Measurements from ENCODE around the gene SH2B3.

Gene SH2B3

GRCh38 chr12:111407377-111408115 lies 1.8 kb downstream of the SH2B3 start:
- no peak overlapping the region for H3K27ac ChIP-seq
- DNase-seq (ENCODE audit: low read depth, low spot score), result no peak

GRCh38 chr12:111408116-111408440 lies 2.4 kb downstream of the SH2B3 start:
- no peak for DNase-seq (ENCODE audit: low read depth, low spot score)
- H3K27ac ChIP-seq, result no peak overlapping the region

DNA sequence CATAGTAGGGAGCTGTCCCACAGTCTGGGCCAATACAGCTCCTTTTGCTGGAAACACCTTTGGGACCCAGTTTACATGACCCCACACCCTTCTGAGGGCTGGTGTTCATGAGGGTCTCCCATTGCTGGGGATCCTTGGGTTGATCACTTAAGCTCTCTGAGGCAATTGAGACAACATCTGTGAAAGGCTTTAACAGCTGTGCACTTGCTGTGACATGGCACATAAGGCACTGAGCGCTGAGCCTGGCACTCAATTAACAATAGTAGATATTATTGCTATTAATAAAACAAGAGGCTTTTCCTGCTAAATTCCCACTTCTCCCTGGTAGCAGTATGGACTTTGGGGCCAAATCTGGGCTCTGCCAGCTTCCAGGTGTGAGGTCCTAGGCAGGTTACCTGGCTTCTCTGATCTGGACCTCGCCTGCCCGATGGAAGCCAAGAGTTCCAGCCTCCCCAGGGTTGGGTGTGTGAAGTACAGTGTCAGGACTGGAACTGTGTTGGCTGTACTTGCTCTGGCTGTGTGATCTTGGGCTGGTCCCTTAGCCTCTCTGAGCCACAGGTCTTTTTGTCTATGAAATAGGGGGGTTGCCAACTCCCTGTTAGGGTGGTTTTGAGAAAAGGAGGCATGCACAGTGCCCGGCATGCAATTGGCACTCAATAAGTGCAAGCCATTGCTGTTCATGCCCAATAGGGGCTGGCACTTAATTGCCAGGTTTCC lies 3.1 kb downstream of the SH2B3 start:
- no peak for DNase-seq (ENCODE audit: low read depth, low spot score)

DNA sequence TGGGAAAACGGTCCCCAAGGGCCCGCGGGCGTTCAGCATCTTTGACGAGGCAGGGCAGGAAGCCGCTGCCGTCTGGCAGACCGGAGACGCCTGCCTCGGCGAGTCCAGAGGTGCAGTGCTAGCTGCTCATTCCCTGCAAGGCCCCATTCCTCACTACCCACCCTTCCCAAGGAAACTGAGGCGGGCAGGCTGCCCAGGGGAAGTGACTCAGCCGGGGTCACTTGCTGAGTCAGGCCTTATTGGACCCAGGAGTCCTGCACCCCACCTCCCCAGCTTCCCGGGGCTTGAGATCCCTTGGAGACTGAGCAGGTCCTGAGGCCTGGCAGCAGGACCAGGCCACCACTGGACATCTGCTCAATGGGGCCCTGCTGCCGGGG lies 3.7 kb downstream of the SH2B3 start:
- H3K27ac ChIP-seq, result no peak overlapping the region
- DNase-seq (ENCODE audit: low read depth, low spot score), result no peak

More for the DNA sequence above, 3.1 kb downstream of the SH2B3 start:
- no peak overlapping the region for H3K27ac ChIP-seq

DNA sequence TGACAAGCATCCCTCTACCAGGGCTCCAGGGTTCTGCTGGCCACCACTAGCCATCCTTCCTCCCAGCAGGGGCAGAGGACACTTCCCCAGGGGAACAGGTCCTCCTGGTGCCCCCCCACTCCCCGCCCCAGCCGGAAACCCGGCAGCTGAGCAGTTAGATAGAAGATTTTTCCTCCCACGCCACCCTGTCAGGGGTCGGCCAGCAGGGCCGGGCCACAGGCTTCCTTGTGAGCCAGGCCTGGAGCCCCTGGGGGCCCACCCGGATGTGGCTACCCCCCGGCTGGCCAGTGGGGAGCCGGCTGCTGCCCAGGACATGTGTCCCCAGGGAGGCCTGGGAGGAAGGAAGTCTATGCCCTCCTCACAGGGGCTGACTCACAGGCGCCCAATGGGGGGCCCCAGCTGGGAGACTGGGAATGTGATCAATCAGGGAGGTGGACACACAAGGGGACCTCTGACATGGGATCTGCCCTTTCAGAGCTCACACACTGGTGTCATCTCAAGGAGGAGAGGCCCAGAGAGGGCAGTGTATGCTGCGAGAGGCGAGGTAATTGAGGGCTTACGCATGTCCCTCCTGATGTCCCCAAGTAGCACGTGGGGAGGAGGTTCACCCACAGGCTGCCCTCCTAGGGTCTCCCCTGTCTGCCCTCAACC lies 4.2 kb downstream of the SH2B3 start:
- no peak for DNase-seq (ENCODE audit: low read depth, low spot score)
- no peak overlapping the region for H3K27ac ChIP-seq

DNA sequence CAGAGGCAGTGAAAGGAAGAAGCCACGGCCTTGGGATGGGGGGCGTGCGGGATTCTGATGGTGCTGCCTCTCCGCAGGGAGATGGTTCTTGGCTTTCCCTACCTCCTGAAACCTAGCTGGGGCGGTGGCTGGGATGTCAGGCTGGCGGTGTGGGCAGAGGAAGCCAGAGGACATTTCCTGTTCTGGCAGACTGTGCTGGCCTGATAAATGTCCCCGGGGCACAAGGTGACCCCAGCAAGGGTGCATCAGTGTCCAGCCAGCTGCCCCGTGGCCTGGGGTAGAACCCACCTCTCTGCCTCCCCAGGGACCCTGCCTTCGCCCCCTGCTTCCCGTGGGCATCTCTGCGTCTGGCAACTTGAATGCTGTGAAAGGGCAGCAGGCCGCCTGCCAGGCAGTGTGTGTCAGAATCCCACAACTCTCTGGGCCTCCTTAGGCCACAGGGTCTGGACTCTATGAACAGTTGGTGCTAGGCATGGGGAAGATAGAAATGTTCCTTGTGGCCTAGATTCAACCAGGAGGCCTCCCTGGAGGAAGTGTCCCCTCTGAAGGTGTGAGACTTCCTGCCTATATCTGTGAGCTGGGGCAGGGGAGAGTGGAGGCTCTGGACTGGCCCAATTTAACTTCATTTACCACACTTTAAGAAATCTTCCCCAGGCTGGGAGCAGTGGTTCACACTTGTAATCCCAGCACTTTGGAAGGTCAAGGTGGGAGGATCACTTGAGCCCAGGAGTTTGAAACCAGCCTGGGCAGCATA lies 4.9 kb downstream of the SH2B3 start:
- DNase-seq (ENCODE audit: low read depth, low spot score), result no peak

DNA sequence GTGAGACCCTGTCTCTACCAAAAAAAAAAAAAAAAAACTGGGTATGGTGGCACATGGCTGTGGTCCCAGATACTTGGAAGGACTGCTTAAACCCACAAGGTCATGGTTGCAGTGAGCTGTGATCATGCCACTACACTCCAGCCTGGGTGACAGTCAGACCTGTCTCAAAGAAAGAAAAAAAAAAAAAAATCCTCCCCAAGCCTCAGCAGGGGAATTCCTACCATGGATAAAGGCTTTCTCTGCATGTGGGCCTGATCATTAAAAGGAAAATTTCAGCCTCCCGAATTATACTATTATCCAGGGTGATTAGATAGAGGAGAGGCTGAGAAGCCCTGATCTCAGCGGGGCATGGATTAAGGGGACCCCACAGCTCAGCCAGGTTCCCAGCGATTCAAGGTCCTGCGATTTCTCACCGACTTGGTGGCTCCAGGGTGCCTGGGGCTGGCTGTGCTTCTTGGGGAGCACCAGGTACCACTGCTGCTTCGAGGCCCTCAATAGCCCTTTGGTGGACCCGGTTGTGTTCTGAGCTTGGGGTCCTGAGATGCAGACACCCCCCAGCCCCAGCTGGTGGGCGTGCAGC lies 5.6 kb downstream of the SH2B3 start:
- no peak overlapping the region for H3K27ac ChIP-seq
- DNase-seq (ENCODE audit: low read depth, low spot score), result no peak

More for the DNA sequence above, 4.9 kb downstream of the SH2B3 start:
- H3K27ac ChIP-seq, result no peak overlapping the region

GRCh38 chr12:111412007-111412829 lies 6.5 kb downstream of the SH2B3 start:
- H3K27ac ChIP-seq, result no peak overlapping the region
- no peak for DNase-seq (ENCODE audit: low read depth, low spot score)

- H3K27ac ChIP-seq, result no peak overlapping the region
- DNase-seq (ENCODE audit: low read depth, low spot score), result no peak
Observed at GRCh38 chr12:111412830-111413441, 7.2 kb downstream of the SH2B3 start.

DNA sequence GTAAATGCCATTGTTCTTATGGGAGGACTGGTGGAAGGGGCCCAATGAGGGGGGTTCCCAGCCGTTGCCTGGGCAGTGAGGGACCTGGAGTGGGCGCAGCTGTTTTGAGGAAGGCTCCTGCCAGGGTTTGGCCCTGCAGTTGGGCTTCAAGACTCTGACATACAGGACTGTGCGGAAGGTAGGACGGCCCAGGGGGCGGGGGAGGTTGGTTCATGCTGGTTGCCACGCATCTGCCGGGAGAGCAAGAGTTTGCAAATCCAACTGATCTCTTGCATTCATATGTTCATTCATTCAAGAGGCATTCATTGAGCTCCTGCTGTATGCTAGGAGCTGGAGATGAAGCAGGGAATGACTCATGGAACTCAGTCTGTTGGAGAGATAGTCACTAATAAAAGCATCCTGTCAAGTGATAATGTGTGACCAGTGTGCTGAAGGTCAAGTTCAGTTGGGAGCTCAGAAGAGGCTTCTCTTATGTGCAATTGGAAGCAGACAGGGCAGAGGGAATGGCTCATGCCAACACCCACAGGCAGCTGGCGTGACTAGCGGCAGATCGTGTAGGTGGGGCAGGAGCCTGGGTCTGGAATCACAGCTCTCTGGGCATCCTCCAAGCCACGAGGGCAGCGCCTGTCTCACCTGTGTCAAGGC lies 7.8 kb downstream of the SH2B3 start:
- DNase-seq (ENCODE audit: low read depth, low spot score), result no peak
- no peak overlapping the region for H3K27ac ChIP-seq

DNA sequence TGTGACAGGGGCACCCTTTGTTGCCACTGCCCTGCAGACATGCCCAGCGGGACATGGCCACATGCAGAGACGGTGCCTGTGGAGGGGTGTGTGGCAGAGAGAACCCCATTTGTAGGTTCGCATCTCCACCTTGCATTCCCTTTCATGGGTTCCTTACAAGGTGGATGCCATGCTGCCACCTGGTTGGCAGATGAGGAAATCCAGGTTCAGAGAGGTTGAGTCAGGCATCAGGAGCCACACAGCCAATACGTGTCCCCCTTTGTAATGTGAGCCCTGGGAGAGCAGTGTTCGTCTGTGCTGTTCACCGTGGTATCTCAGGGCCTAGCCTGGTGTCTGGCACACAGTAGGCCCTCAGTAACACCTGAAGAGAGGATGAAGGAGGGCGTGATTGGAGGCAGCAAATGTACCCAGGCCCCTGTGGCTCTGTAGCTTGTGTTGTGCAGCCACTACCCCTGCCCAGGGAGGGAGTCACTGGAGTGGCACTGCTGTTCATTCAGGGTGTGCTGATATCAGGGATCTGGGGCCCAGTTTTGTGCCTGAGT lies 9.1 kb downstream of the SH2B3 start:
- no peak for DNase-seq (ENCODE audit: low read depth, low spot score)
- no peak overlapping the region for H3K27ac ChIP-seq

- no peak overlapping the region for H3K27ac ChIP-seq
- no peak for DNase-seq (ENCODE audit: low read depth, low spot score)
Observed at GRCh38 chr12:111417290-111417689, 11.6 kb downstream of the SH2B3 start.

- no peak for DNase-seq (ENCODE audit: low read depth, low spot score)
- H3K27ac ChIP-seq, result no peak overlapping the region
Observed at GRCh38 chr12:111417784-111418593, 12.3 kb downstream of the SH2B3 start.

DNA sequence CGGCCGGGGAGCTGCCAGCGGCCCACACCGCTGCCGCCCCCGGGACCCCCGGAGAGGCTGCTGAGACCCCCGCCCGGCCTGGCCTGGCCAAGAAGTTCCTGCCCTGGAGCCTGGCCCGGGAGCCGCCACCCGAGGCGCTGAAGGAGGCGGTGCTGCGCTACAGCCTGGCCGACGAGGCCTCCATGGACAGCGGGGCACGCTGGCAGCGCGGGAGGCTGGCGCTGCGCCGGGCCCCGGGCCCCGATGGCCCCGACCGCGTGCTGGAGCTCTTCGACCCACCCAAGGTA lies 12.8 kb downstream of the SH2B3 start:
- no peak for DNase-seq (ENCODE audit: low read depth, low spot score)

DNA sequence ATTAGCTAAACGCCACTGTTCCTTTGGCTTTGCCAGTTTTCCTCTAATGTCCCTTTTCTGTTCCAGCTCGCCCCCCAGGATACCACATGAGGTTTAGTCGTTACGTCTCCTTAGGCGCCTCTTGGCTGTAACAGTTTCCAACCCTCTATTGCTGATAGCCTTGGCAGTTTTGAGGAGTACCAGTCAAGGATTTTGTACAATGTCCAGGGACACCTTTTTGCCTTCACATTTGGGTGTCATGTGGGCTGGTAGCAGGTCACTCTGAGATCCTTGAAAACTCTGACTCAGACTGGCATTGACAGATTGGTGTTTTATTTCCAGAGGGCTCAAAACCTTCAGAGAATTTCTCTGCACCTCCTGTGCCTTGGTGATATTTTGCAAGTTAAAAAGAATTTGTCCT lies 14.1 kb downstream of the SH2B3 start:
- no peak for DNase-seq (ENCODE audit: low read depth, low spot score)

More for the DNA sequence above, 12.8 kb downstream of the SH2B3 start:
- H3K27ac ChIP-seq, result no peak overlapping the region

DNA sequence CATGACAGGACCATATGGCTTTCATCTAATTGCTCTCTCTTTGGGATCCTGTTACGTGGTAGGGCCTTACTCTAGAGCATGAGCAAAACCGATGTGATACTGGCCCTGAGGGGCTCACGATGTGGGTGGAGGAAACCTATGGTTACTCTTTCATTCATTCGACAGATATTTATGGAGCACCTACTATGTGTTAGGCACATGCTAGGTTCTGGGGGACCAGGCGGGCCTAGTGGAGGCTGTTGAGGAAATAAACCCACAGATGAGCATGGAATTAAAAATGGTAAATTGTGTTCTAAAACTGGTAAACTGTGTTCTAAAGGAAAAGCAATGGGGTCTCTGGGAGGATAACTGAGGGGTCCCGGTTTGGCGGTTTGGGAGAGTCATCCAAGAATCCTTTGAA lies 14.8 kb downstream of the SH2B3 start:
- H3K27ac ChIP-seq, result no peak overlapping the region
- no peak for DNase-seq (ENCODE audit: low read depth, low spot score)

More for the DNA sequence above, 14.1 kb downstream of the SH2B3 start:
- H3K27ac ChIP-seq, result no peak overlapping the region

DNA sequence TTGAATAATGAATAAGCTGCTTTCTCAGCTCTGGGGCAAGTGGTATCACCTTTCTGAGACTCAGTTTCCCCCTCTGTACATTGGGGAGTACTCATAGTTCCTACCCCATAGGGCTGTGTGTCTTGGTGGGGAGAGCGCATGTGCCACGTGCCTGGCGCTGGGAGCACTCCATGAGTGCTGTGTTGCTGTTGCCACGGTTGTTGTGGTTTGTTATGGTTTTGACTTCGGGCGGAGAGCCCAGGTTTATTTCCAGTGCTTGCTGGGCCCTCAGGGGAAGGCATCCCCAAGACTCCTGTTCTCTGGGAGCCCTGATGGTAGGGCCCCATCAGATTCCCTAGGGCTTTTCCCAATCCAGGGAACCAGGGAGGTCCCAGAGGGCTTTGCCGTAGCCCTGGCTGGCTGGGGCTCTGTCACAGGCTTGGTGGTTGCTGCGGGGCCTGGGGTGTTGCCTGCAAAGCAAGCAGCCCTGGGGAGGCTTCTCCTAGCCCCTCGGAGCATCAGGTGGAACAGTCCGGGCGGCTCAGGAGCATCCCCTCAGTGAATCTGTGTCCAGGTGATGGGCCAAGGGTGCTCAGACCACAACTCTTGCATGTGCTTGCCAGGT lies 18.6 kb downstream of the SH2B3 start:
- no peak for DNase-seq (ENCODE audit: low read depth, low spot score)
- no peak overlapping the region for H3K27ac ChIP-seq

All from epithelial cell of prostate (primary cell).